ACHN (cell line): ENCODE data around the gene NECAB2.

Source experiments
- DNase-seq: peaks from one replicate; pipeline ENCODE4 v3.0.0-alpha.2; 2015
- in situ Hi-C: cut with HindIII; loops from 2 replicates; pipeline ENCODE4 v1.10.0; 2017; ENCODE audit warnings: low sequenced_read_pairs, low pct_ligation_motif_present, low pct_unique_long_range_greater_than_20kb

NECAB2 gene

DNA sequence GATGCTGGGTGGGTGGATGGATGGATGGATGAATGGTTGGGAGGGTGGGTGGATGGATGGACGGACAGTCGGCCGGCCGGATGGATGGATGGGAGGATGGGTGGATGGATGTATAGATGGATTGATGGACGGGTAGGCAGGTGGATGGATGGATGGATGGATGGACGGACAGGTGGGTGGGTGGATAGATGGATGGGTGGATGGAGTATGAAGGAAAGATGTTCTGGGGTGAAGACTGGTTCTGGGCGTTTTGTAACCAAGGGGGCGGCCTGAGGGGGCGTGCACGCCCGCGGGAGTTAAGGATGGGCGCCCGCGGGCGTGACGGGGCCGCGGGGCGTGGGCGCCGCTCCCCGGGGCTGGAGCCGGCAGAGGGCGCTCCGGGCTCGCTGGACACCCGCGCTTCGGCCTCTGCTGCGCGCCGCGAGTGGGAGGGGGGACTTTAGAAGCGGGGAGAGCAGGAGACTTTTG lies at the start of gene NECAB2:
Gene NECAB2, plus strand, starts transcription at position 407 of the 468 bp plus-strand sequence. CDS start 405 bp downstream, outside the sequence.
- in situ Hi-C loops, result no loop called here
- DNase-seq, result peak; percentile 58

DNA sequence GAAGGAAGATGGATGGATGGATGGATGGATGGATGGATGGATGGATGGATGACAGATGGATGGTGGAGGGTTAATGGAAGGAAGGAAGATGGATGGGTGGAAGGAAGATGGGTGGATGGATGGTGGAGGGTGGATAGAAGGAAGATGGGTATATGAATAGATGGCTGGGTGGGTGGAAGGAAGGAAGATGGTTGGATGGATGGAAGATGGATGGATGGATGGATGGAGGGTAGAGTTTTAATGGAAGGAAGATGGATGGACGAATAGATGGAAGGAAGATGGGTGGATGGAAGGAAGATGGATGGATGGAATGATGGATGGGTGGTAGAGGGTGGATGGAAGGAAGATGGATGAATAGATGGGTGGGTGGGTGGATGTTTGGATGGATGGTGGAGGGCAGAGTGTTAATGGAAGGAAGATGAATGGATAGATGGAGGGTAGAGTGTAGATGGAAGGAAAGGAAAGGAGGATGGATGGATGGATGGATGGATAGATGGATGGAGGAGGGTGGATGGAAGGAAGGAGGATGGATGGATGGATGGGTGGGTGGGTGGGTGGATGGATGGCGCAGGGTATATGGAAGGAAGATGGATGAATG lies 47.1 kb upstream of the NECAB2 start:
- no peak for DNase-seq
- in situ Hi-C loops, result no loop called here

DNA sequence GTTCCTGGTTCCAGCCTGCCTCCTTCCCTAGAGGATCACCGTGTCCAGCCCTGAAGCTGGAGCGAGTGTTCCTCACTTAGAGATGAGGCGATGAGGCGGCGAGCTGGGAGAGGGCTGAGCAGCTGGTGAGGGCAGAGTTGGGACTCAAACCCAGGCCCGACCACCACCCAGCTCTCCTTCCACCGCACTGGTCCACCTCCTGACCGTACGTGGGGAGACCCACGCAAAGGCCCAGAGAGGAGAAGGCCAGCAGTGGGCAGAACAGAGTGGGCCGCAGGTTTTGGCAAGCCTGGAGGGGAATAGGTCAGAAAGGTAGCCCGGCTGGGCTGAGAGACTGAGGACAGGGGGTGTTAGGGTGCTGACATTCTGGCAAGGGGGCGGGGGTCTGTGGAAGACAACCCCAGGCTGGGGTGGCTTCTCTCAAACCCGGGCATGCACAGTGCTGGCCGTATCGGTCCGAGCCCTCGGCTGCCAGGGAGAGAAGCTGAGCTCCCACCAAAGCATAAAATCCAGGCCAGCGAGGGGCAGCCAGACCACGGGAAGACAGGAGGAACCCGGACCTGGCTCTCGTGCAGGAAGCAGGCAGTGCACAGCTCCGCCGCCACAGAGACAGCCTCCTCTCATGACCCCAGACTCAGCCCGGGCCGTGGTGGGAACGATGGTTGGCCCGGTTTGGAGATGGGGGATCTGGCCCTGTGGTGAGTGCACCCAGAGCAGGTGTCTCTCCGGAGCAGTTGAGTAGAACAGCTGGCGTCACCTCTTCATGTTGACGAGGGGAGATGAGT lies 44.3 kb upstream of the NECAB2 start:
- no peak for DNase-seq
- in situ Hi-C loops, result no loop called here

DNA sequence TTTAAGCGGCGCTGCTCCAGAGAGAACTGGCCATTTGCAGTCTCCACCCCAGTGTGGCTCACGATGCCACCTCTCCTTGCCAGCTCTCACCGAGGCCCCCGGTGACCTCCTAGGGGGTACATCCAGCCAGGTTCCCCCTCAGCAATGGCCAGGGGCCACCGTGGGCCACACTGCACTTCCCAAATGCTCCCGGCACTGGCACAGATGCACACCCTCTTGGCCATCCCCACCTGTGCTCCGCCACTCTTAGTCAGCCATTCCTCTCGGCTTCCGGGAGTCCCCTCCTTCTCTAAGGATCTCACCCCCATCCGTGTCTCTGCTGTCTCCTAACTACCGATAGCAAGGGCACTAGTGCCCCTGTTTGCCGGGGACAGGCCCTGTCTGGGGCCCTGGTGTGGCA lies 43.4 kb upstream of the NECAB2 start:
- in situ Hi-C loops, result no loop called here
- no peak for DNase-seq

DNA sequence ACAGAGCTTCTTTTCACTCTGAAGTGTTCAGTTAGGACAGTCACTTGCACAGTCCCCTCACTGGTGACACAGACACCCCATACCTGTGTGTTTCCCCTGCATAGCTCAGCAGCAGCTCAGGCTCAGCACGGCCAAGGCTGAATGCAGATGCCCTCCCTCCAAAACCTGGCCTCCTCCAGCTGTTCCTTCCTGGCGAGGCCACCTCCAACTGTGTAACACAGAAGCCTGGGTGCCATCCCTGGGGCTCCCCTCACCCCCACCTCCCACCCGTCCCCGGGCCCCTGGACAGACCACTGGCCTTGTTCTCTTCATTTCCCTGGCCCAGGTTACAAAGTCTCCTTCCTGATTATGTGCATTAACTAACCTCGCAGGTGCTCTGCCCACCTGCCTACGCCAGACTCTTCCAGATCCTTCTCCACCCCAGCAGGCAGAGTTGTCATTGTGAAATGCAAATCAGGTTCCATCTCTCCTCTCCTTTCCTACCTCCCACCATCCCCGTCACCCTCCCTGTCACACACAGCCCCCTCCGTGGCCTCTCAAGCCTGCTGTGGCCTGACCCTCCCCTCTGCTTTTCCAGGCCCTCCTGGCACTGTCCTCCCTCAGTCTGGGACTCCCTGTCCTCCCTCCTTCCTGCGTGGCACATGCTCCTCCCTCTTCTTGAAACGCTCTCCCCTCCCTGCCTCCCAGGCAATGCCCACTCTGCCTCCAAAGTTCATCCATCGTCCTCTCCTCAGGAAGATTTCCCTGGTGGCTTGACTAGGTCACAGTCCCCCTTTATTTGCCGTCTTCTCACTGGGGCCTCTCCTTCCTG lies 42.7 kb upstream of the NECAB2 start:
- in situ Hi-C loops, result no loop called here
- DNase-seq, result no peak

DNA sequence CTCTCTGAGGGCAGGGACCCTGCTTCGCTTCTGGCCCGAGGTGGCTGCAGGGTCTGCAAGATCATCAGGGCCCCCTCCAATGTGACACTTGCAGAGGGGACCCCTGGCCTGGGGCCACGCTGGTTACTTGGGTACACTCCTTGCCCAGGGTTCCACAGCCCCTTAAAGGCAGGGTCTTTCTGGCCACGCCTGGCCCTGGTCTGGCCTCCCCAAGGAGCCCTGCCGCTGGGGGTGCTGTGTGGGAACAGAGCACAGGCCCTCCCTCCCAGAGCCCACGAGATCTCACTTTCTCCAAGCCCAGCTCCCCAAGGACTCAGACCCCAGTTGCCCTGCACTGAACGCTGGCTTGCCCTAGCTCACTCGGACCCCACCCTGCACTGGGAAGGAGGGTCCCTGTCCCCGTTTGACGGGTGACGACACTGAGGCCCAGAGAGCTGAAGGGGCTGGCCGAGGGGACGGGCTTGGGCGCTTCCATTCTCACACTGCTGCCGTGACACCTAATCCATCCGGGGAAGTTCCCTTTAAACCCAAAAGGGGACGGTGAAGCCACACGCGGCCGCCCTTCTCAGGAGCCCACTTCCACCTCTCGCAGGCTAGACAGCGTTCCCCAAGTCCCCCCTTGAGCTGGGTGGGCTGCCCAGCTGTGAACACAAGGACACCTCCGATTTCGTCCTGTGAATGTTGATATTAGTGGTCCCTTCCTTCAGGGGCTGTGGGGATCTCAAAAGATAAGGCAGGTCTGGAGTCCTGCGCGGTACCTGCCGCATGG lies 41.9 kb upstream of the NECAB2 start:
- in situ Hi-C loops, result no loop called here
- no peak for DNase-seq

DNA sequence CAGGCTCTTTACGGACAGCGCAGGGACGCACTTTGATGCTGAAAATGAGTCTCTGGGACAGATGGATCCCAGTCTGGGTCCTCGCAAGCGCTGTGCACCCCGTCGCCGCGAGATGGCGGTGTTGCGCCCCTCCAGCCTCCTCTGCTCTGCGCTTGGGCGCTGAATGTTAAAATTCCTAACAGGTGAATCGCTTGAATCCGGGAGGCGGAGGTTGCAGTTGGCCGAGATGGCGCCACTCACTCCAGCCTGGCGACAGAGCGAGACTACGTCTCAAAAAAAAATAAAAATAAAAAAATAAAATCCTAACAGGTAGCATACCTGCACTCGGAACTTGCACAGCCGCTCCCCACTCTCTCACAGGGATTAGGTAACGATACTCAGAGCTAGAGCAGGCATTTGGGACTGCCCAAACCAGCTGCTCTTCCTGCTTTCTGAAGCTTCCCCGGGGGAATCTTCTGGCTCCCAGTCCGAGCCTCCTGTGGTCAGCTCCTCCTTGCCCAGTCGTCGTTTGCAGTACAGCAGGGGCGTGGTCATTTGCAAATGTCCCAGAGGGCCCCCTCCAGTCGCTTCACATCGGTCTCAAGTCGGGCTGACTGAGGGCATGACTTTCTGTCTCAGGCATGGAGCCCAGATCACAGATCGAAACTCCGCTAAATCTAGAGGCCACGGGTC lies 41.2 kb upstream of the NECAB2 start:
- in situ Hi-C loops, result no loop called here
- peak; percentile 91 for DNase-seq

DNA sequence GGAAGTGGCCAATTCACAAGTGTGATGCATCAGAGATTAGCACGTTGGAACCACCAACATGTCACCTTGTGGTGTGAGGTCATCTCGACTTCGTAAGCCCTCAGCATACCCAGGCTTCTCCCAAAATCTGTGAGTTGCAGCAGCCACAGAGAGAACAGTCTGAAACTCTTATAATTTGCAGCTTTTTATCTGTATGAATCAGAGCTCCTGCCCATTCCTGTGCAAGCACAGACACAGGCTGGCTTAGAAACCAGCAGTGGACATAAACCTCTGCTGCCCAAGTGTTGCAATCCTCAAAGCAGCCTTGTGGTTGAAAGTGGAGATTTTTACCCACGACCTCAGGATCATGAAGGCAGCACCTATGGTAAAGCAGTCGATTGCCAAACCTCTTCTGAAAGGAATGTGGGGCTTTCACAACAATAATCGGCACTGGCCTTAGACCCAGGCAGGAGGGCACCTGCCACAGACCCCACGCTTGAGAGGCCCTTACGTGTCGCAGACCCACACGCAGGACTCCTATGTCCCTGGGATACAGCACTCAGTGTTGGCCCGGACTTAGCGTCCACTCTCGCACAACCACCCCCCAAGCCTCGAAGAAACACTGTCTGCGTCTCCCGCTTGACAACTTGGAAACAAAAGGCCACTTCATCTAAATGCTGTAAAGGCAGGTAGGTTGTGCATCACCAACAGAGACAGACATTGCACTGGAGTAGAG lies 39.5 kb upstream of the NECAB2 start:
- in situ Hi-C loops, result no loop called here
- no peak for DNase-seq

DNA sequence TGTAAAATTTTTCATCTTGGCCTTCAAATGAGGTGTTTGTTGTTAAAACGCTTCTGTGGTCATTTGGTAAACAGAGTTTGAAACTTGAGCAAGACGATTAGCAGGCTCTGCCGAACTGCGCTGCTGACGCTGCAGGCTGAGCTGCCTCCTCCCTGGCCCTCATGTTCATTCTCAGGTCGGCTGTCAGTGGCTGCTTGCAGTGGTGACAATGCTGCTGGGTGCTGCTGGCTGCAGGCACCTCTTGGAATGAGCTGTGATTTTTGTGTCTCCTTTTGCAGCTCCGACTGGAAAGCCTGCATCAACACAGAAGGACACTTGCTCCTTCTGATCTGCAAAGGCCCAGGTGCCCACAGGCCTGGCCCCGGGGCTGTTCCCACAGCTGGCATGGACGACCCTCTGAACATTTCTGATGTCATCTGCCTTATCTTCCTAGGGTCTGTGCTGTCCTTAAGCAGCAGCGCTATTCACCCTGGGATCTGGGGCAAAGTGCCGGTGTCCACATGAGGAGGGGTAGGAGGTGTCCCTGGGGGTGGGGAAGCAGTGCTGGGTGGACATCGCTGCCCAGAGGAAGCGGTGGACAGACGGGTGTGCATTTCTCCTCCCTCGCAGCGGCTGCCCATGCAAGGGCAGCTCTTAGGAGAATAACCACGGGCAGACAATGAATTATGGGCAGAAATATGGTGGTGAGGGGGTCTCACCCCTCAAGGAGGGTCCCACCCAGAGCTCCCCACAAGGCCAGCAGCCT lies 38.1 kb upstream of the NECAB2 start:
- in situ Hi-C loops, result no loop called here
- no peak for DNase-seq

DNA sequence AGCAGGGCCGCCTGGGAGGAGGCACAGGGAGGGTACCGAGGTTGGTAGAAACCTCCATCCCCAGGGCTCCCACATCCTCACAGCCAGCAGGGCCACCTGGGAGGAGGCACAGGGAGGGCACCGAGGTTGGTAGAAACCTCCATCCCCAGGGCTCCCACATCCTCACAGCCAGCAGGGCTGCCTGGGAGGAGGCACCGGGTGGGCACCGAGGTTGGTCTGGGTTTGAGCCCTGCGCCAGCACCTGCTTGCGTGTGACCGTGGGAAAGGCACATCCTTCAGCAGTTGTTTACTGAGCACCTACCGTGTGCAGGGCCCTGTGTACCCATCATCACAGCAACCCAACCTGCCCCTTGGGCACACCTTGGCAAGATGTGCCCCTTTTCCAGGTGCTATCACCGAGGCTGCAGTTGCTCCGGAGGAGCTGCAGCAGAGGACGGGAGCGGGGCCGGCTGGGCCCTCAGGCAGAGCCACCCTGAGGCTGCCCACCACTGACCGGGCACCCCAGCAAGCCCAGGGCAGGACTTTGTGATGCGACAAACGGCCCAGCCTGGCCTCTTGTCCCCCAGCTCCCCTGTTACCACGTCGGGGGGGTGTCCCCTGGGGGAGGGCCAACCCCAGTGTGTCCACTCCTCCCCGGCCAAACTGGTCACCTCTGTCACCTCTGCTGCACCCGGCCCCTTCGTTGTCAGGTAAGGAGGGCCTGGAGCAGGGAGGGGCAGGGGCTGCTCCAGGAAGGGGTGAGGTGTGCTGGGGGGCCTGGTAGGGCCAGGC lies 37.1 kb upstream of the NECAB2 start:
- in situ Hi-C loops, result no loop called here
- DNase-seq, result no peak

DNA sequence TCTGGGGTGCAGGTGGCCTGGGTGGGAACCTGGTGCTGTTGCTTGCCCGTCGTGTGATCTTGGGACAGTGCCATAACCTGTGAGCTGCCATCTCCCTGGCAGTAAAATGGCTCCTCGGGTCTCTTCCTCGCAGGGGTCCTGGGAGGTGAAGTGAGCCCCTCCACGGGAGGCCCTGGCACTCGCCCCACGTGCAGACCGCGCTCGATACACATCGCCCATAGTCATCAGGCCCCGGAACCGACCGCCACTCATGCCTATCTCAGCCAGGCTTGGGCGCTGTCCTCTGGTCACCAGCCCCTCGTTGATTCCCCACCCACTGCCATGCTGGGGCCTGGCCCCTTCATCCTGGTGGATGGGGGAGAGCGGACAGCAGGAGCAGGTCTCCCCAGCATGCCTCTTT lies 36.5 kb upstream of the NECAB2 start:
- DNase-seq, result no peak
- in situ Hi-C loops, result no loop called here

DNA sequence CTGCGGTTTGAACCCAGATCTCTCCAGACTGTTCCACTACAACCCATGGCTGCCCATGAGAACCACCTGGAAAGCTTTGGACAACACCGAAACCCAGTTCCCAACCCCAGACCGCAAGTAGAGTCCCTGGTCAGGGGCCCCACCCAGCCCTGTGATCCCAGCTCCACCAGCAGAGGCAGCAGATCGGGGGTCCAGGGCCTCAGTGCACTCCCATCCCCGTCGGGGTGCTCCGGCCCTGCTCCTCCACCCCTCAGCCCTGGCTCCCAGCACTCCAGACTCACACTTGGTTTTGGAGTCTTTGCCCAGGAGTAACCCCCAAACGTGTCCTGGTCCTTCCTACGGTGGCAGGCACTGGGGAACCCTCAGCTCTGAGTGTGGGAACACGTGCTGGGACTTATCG lies 35.7 kb upstream of the NECAB2 start:
- no peak for DNase-seq
- in situ Hi-C loops, result no loop called here

DNA sequence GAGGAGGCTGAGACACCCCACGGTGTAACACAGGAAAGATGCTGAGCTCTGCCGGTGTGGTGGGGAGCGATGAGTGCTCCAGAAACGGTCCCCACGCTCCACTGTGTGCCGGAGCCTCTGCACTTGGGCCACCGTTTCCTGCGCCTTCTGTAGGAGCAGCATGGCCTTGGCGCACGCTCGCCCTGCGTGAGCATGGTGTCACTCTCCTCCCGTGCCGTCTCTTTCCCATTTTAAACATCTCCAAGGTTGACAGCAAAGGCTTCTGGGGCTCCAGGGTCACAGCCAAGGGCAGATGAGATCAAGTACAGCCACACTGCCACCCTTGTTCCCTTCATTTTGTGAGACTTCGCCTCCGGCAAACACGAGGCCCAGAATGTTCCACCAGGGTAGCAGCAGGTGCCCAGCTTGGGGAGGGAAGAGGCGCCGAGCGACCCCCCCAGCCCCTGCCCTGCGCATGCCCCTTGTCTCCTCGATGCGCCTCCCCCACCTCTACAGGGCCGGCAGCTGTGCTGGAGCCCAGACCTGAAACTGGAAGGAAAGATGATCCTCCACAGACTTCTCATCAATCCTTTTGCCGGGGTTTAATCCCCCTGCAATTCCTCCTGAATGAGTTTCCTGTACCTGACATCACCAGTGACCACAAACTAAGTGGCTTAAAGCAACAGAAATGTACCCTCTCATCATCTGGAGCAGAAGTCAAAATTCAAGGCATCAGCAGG lies 34.9 kb upstream of the NECAB2 start:
- no peak for DNase-seq
- in situ Hi-C loops, result no loop called here

DNA sequence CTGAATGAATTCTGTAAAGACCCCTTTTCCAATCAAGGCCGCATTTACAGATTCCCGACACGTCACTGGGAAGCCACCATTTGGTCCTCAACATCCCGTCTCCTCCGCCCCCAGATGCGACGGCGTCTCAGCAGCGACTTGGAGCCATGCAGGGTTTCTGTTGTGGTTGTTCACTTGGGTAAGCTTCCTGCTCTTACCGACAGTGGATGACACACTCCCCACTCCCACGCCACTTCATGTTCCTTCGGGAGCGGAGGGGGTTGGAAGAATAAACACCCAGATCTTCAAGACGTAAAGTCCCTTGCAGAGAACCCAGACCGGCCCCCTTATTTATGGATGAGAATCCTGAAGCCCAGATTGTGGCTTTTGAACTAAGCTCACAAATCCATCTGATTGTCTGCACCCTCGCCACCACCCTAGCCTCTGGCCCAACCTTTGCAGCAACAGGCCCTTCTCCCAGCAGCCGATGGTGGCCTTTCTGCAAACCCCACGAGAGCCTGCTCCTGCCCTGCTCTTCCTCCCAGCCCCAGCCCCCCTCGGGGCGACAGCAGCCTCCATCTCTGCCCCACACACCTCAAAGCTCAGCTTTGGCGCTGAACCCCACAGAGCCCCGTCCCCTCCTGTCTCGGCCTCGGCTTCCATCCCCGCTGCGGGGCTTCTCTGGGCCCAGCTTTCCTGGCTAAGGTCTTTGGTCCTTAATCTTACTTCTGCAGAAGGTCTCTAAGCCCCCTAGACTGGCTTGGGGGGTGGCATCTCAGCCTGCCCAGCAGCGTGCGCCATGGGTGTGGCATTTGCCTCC lies 34.0 kb upstream of the NECAB2 start:
- in situ Hi-C loops, result no loop called here
- no peak for DNase-seq

DNA sequence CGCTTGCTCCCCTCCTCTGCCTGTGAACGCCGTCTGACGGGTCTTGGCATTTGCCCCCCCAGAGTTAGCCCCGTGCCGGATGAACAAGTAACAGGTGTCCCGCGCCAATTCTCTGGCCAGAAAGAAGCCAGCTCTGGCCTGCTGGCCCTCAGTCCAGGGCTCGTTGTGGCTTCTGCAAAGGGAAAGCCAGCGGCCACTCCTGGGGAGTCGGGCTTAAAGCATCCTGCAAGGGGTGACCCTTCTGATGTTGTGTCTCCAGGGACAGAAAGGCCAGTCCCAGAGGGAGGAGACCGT lies 33.4 kb upstream of the NECAB2 start:
- no peak for DNase-seq
- in situ Hi-C loops, result no loop called here
